Liver (tissue), 9 donors: ENCODE data around the gene AOPEP. TPM values are rescaled to one million over a fixed set of nuclear protein-coding genes. Genes with fewer than 3 reads are reported as not detected.

ENCODE experiments used
- DNase-seq: peaks from one replicate; pipeline ENCODE4 v3.0.0-alpha.2; 2017; ENCODE audit warnings: low spot score
- H3K27ac ChIP-seq, 2 donors: one replicate each; pipeline ENCODE4 v1.7.0; 2013; ENCODE audit warnings: inconsistent platforms in 2 of 2, low read length in 2 of 2, control low read depth in 1 of 2, low read depth in 1 of 2, mild to moderate bottlenecking in 1 of 2
- H3K27me3 ChIP-seq, 4 donors: one replicate each; pipeline versions ENCODE4 v1.6.1 to v1.7.0; 2013; ENCODE audit warnings: low read length in 3 of 4, inconsistent platforms in 1 of 4, mild to moderate bottlenecking in 1 of 4, moderate library complexity in 1 of 4; ENCODE audit not compliant: control insufficient read depth in 4 of 4, insufficient read depth in 4 of 4
- H3K36me3 ChIP-seq, 4 donors: one replicate each; pipeline versions ENCODE4 v1.6.1 to v1.7.0; 2013; ENCODE audit warnings: low read length in 3 of 4, mild to moderate bottlenecking in 3 of 4, low read depth in 1 of 4, moderate library complexity in 1 of 4; ENCODE audit not compliant: control insufficient read depth in 4 of 4, insufficient read depth in 3 of 4
- H3K4me1 ChIP-seq, 4 donors: one replicate each; pipeline versions ENCODE4 v1.6.1 to v1.7.0; 2013; ENCODE audit warnings: low read length in 3 of 4, mild to moderate bottlenecking in 3 of 4, moderate library complexity in 1 of 4; ENCODE audit not compliant: control insufficient read depth in 4 of 4, insufficient read depth in 4 of 4
- H3K4me3 ChIP-seq, 3 donors: one replicate each; pipeline versions ENCODE4 v1.6.1 to v1.7.0; 2013; ENCODE audit warnings: low read length in 3 of 3, control low read depth in 1 of 3, low read depth in 1 of 3, mild to moderate bottlenecking in 1 of 3
- H3K9ac ChIP-seq, 2 donors: one replicate each; pipeline ENCODE4 v1.7.0; 2013; ENCODE audit warnings: low read length in 2 of 2, mild to moderate bottlenecking in 2 of 2, moderate library complexity in 2 of 2, control low read depth in 1 of 2, low read depth in 1 of 2
- H3K9me3 ChIP-seq, 4 donors: one replicate each; pipeline versions ENCODE4 v1.6.1 to v1.7.0; 2013; ENCODE audit warnings: low read length in 3 of 4; ENCODE audit not compliant: control insufficient read depth in 4 of 4
- ATF3 ChIP-seq: IDR thresholded peaks from 2 replicates; pipeline ENCODE4 v1.6.1; 2016; ENCODE audit warnings: antibody characterized with exemption
- CTCF ChIP-seq: fragments of 150-350 bp; IDR thresholded peaks from 2 replicates; pipeline ENCODE4 v1.5.1; 2017; ENCODE audit warnings: improper control_type of control experiment, low read depth, low read length; ENCODE audit not compliant: missing input control
- EGR1 ChIP-seq, 2 donors: IDR thresholded peaks; 2 replicates each; pipeline ENCODE4 v1.6.1; 2016 to 2018; ENCODE audit warnings: antibody characterized with exemption in 2 of 2, low read depth in 2 of 2
- FOXA1 ChIP-seq: IDR thresholded peaks from 2 replicates; pipeline ENCODE4 v1.6.1; 2016; ENCODE audit warnings: antibody characterized with exemption
- FOXA2 ChIP-seq: IDR thresholded peaks from 2 replicates; pipeline ENCODE4 v1.6.1; 2016; ENCODE audit warnings: antibody characterized with exemption
- GABPA ChIP-seq, 2 donors: IDR thresholded peaks in 1 of 2; conservative IDR thresholded peaks in 1 of 2; 2 replicates each; pipeline ENCODE4 v1.6.1; 2016; ENCODE audit warnings: antibody characterized with exemption in 2 of 2, mild to moderate bottlenecking in 1 of 2, moderate library complexity in 1 of 2
- HNF4A ChIP-seq, 2 donors: conservative IDR thresholded peaks; 2 replicates each; pipeline ENCODE4 v1.6.1; 2016; ENCODE audit warnings: antibody characterized with exemption in 2 of 2, mild to moderate bottlenecking in 2 of 2
- HNF4G ChIP-seq: IDR thresholded peaks from 2 replicates; pipeline ENCODE4 v1.6.1; 2016; ENCODE audit warnings: antibody characterized with exemption
- JUND ChIP-seq, 2 donors: IDR thresholded peaks; 2 replicates each; pipeline ENCODE4 v1.6.1; 2016; ENCODE audit warnings: antibody characterized with exemption in 2 of 2
- MAX ChIP-seq: IDR thresholded peaks from 2 replicates; pipeline ENCODE4 v1.6.1; 2016; ENCODE audit warnings: antibody characterized with exemption
- NR2F2 ChIP-seq: IDR thresholded peaks from 2 replicates; pipeline ENCODE4 v1.6.1; 2016; ENCODE audit warnings: antibody characterized with exemption
- RAD21 ChIP-seq, 2 donors: IDR thresholded peaks; 2 replicates each; pipeline ENCODE4 v1.6.1; 2016; ENCODE audit warnings: antibody characterized with exemption in 2 of 2, mild to moderate bottlenecking in 2 of 2
- REST ChIP-seq: IDR thresholded peaks from 2 replicates; pipeline ENCODE4 v1.6.1; 2016; ENCODE audit warnings: antibody characterized with exemption, mild to moderate bottlenecking
- RXRA ChIP-seq, 2 donors: IDR thresholded peaks; 2 replicates each; pipeline ENCODE4 v1.6.1; 2017 to 2018; ENCODE audit warnings: antibody characterized with exemption in 2 of 2, mild to moderate bottlenecking in 1 of 2
- SP1 ChIP-seq: IDR thresholded peaks from 2 replicates; pipeline ENCODE4 v1.6.1; 2018; ENCODE audit warnings: antibody characterized with exemption, mild to moderate bottlenecking
- TAF1 ChIP-seq: conservative IDR thresholded peaks from 2 replicates; pipeline ENCODE4 v1.6.1; 2016; ENCODE audit warnings: antibody characterized with exemption, mild to moderate bottlenecking
- YY1 ChIP-seq: IDR thresholded peaks from 2 replicates; pipeline ENCODE4 v1.6.1; 2016; ENCODE audit warnings: antibody characterized with exemption, mild to moderate bottlenecking
- ZBTB33 ChIP-seq: IDR thresholded peaks from 2 replicates; pipeline ENCODE4 v1.6.1; 2016; ENCODE audit warnings: antibody characterized with exemption
- WGBS: extraction: QIAGEN DNeasy Blood & Tissue Kit; methylation state at CpG from one replicate; pipeline ENCODE4 v1.1.7; 2013; 5-methylcytosine and 5-hydroxymethylcytosine counted together
- polyA plus RNA-seq, 2 donors: library from polyadenylated mRNA; stranded (reverse) in 1 of 2; unstranded in 1 of 2; fragments of 200-250 nt in 1 of 2; fragments of >200 nt in 1 of 2; fragmentation: Nextera tagmentation in 1 of 2; extraction: Ambion mirVana in 1 of 2; gene quantifications; one replicate each; pipeline versions ENCODE4 v1.2.1 to v1.2.3, GENCODE V29; 2013 to 2015
- total RNA-seq, 2 donors: library from RNA; depleted of rRNA; stranded (reverse); fragments of >200 nt; gene quantifications; one replicate each; pipeline ENCODE4 v1.2.3, GENCODE V29; 2014
- donor health status: healthy.
- donor health status: healthy.
- donor health status: healthy.
- donor health status: healthy.
- donor health status: healthy.

Gene AOPEP
- total and polyA plus RNA-seq, 4 donors = 22.2 to 77.1 (median 34.8) TPM

GRCh38 chr9:94801234-94801633, 74.7 kb downstream of the AOPEP start:
- no peak overlapping the region for H3K4me3 ChIP-seq
- H3K9ac ChIP-seq = no peak overlapping the region
- TF ChIP-seq RXRA (IDR thresholded peaks at IDR 0.05) (no peak), FOXA2 (no peak), SP1 (no peak), FOXA1 (no peak), HNF4A (conservative IDR thresholded peaks at IDR 0.05) (no peak), TAF1 (no peak), GABPA (IDR thresholded peaks at IDR 0.05 in 1 of 2, conservative IDR thresholded peaks at IDR 0.05 in 1 of 2) (no peak), ATF3 (no peak), HNF4G (no peak), ZBTB33 (no peak), NR2F2 (no peak), CTCF (no peak), RAD21 (IDR thresholded peaks at IDR 0.05) (no peak), YY1 (no peak), MAX (no peak), JUND (IDR thresholded peaks at IDR 0.05) (no peak)
- H3K4me1 ChIP-seq = peaks cover 0 to 3% (median 0%) of the 10 kb centered on the region in 4 donors
- no peaks in the 10 kb centered on the region for H3K27me3 ChIP-seq
- no peaks in the 10 kb centered on the region for H3K9me3 ChIP-seq
- no peak for DNase-seq
- no peak overlapping the region for H3K27ac ChIP-seq
- H3K36me3 ChIP-seq = no peaks in the 10 kb centered on the region
- 92% methylated on average over 1 of the region's 1 CpG for WGBS

GRCh38 chr9:94801681-94802080, 75.2 kb downstream of the AOPEP start:
- Histone ChIP-seq H3K27ac (no peak overlapping the region), H3K36me3 (no peaks in the 10 kb centered on the region), H3K4me1 (peaks cover 0 to 3% (median 0%) of the 10 kb centered on the region in 4 donors), H3K9me3 (no peaks in the 10 kb centered on the region), H3K27me3 (no peaks in the 10 kb centered on the region), H3K4me3 (no peak overlapping the region), H3K9ac (no peak overlapping the region)
- DNase-seq = no peak
- TF ChIP-seq FOXA2 (no peak), RXRA (IDR thresholded peaks at IDR 0.05) (no peak), NR2F2 (no peak), HNF4A (conservative IDR thresholded peaks at IDR 0.05) (no peak), EGR1 (IDR thresholded peaks at IDR 0.05; ENCODE audit: low read depth in 2 of 2) (no peak), HNF4G (no peak), CTCF (no peak), GABPA (IDR thresholded peaks at IDR 0.05 in 1 of 2, conservative IDR thresholded peaks at IDR 0.05 in 1 of 2) (no peak), YY1 (no peak), SP1 (no peak), MAX (no peak), TAF1 (no peak), FOXA1 (no peak), JUND (IDR thresholded peaks at IDR 0.05) (no peak), REST (no peak), ZBTB33 (no peak)
